SK-N-MC (cell line): ENCODE data around the gene APBB1.

Source experiments
- DNase-seq: peaks from one replicate; pipeline ENCODE4 v3.0.0-alpha.2; 2011; ENCODE audit warnings: low read depth, low spot score
- H3K27ac ChIP-seq: fragments of 200-600 bp; sonication (generic); 2 replicates; pipeline ENCODE4 v1.5.1; 2016; ENCODE audit warnings: mixed run types
- H3K36me3 ChIP-seq: fragments of 200-600 bp; sonication (generic); 2 replicates; pipeline ENCODE4 v1.6.1; 2017; ENCODE audit warnings: antibody characterized with exemption, low read length, mixed read lengths; ENCODE audit not compliant: insufficient read depth
- H3K4me3 ChIP-seq: fragments of 200-600 bp; sonication (generic); 2 replicates; pipeline ENCODE4 v1.5.1; 2016
- H3K9ac ChIP-seq: fragments of 200-600 bp; sonication (generic); 2 replicates; pipeline ENCODE4 v1.8.0; 2017; ENCODE audit warnings: mixed run types, mixed read lengths; ENCODE audit not compliant: insufficient read length
- H3K9me3 ChIP-seq: fragments of 200-600 bp; sonication (generic); 2 replicates; pipeline ENCODE4 v1.6.1; 2017; ENCODE audit warnings: low read depth, mild to moderate bottlenecking, antibody characterized with exemption, low read length, moderate library complexity, mixed read lengths
- EZH2 ChIP-seq: fragments of 200-600 bp; sonication (generic); IDR thresholded peaks from one replicate; pipeline ENCODE4 v1.6.1; 2017; ENCODE audit warnings: antibody characterized with exemption
- FOXP2 ChIP-seq: optimal IDR thresholded peaks from 2 replicates; pipeline ENCODE3; 2011; ENCODE audit warnings: mild to moderate bottlenecking, moderate library complexity; ENCODE audit not compliant: insufficient read depth; ENCODE audit errors: extremely low read length, control extremely low read depth
- POLR2AphosphoS5 ChIP-seq: IDR thresholded peaks from 2 replicates; pipeline ENCODE4 v1.6.1; 2012; ENCODE audit warnings: mild to moderate bottlenecking, low read depth, low read length, borderline replicate concordance

Gene APBB1

GRCh38 chr11:6390718-6391469, 28.0 kb downstream of the APBB1 start:
- TF ChIP-seq POLR2AphosphoS5, result no peak
- no peak for TF ChIP-seq EZH2
- no peak for TF ChIP-seq FOXP2
- H3K27ac ChIP-seq, result no peak overlapping the region
- peaks cover 25% of the 10 kb centered on the region for H3K36me3 ChIP-seq
- H3K9ac ChIP-seq, result peak overlapping the region; percentile 72
- peak overlapping the region; percentile 82 for H3K4me3 ChIP-seq
- no peaks in the 10 kb centered on the region for H3K9me3 ChIP-seq
- no peak for DNase-seq

DNA sequence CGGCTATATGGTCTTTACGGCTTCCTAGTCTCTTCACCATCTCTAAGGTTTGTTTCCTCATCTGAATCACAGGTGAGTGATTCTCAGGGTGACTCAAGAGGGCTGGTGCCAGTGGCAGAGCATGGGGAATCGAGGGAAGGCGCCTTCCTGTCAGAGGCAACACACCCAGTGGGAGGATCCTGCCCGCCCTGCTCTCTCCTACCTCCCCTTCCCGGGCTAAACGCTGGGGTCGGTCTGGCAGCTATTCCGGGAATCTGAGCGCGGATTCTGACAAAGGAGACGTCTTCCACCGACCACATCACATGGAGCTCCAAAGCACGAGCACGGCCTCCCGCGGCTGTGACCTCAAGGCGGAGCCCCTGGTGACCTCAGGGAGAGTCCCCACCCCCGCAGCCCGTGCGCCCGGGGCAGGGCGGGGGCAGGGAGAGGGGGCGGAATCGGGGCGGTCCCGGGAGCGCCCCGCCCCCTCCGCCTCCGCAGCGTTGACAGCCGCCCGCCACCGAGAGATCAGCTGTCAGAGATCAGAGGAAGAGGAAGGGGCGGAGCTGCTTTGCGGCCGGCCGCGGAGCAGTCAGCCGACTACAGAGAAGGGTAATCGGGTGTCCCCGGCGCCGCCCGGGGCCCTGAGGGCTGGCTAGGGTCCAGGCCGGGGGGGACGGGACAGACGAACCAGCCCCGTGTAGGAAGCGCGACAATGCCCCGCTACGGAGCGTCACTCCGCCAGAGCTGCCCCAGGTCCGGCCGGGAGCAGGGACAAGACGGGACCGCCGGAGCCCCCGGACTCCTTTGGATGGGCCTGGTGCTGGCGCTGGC, 28.8 kb downstream of the APBB1 start, which contains the start of gene SMPD1:
SMPD1 (plus strand) TSS at position 570 of the 813 bp plus-strand sequence; CDS start at position 695, 125 bp downstream.
- TF ChIP-seq FOXP2 (peak; percentile 80), EZH2 (no peak), POLR2AphosphoS5 (peak; percentile 65)
- peaks cover 25% of the 10 kb centered on the region for H3K36me3 ChIP-seq
- peak within 1 kb of the TSS; percentile 82 for H3K4me3 ChIP-seq
- DNase-seq, result peak; percentile 28
- peak within 1 kb of the TSS; percentile 72 for H3K9ac ChIP-seq
- H3K27ac ChIP-seq, result peak within 1 kb of the TSS; percentile 95
- H3K9me3 ChIP-seq, result no peaks in the 10 kb centered on the region

- TF ChIP-seq POLR2AphosphoS5 (no peak), EZH2 (no peak), FOXP2 (no peak)
- no peaks in the 10 kb centered on the region for H3K9me3 ChIP-seq
- H3K36me3 ChIP-seq, result peaks cover 16% of the 10 kb centered on the region
- peak overlapping the region; percentile 95 for H3K27ac ChIP-seq
- H3K9ac ChIP-seq, result peak overlapping the region; percentile 72
- DNase-seq, result no peak
- peak overlapping the region; percentile 82 for H3K4me3 ChIP-seq
Measured at GRCh38 chr11:6388748-6389147, 30.1 kb downstream of the APBB1 start.

- DNase-seq, result no peak
- TF ChIP-seq POLR2AphosphoS5, result no peak
- TF ChIP-seq FOXP2, result no peak
- TF ChIP-seq EZH2, result no peak
- peaks cover 9% of the 10 kb centered on the region for H3K36me3 ChIP-seq
- H3K27ac ChIP-seq, result peak overlapping the region; percentile 95
- H3K9ac ChIP-seq, result peak overlapping the region; percentile 72
- peak overlapping the region; percentile 82 for H3K4me3 ChIP-seq
- no peaks in the 10 kb centered on the region for H3K9me3 ChIP-seq
Measured at GRCh38 chr11:6387811-6388599, 30.9 kb downstream of the APBB1 start.

GRCh38 chr11:6385046-6385777, 33.7 kb downstream of the APBB1 start:
- no peaks in the 10 kb centered on the region for H3K9me3 ChIP-seq
- peak overlapping the region; percentile 100 for H3K27ac ChIP-seq
- H3K4me3 ChIP-seq, result peak overlapping the region; percentile 56
- no peaks in the 10 kb centered on the region; the same call in 1 of the 2 replicates for H3K36me3 ChIP-seq
- DNase-seq, result peak; percentile 99
- H3K9ac ChIP-seq, result peak overlapping the region; percentile 78
- TF ChIP-seq EZH2, result no peak
- peak; percentile 56; the same call in 1 of the 2 replicates for TF ChIP-seq POLR2AphosphoS5

DNA sequence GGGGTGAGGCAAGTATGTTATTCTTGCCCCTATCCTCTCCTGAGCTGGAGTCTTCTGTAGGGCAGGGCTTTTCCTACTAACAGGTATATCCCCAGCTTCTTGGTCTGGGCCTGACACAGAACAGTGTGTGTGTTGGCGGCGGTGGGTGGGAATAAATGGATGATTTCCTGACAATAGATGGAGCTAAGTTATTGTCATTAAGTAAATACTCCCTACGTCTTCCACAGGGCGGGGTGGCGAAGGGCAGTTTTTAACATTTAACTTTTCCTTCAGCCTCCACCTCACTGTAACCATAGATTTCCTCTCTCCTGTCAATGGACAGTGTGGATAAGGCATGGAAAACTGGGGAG, 40.3 kb downstream of the APBB1 start:
- no peaks in the 10 kb centered on the region for H3K36me3 ChIP-seq
- TF ChIP-seq POLR2AphosphoS5, result no peak
- H3K9me3 ChIP-seq, result no peaks in the 10 kb centered on the region
- no peak overlapping the region for H3K4me3 ChIP-seq
- H3K27ac ChIP-seq, result peak overlapping the region; percentile 29; the same call in 1 of the 2 replicates
- H3K9ac ChIP-seq, result peak overlapping the region; percentile 42
- DNase-seq, result no peak

- no peak for TF ChIP-seq EZH2
- no peak for TF ChIP-seq POLR2AphosphoS5
- TF ChIP-seq FOXP2, result no peak
- no peak for DNase-seq
- H3K9me3 ChIP-seq, result no peaks in the 10 kb centered on the region
- no peak overlapping the region for H3K4me3 ChIP-seq
- peak overlapping the region; percentile 19 for H3K9ac ChIP-seq
- H3K36me3 ChIP-seq, result no peaks in the 10 kb centered on the region
- H3K27ac ChIP-seq, result peak overlapping the region; percentile 21; the same call in 1 of the 2 replicates
Measured at GRCh38 chr11:6377902-6378639, 40.8 kb downstream of the APBB1 start.
